GM12872 (cell line): Measurements from ENCODE around the gene GAB2.

Experiments
- TF ChIP-seq, protein P1 (sequence below): IDR thresholded peaks from 3 replicates; pipeline ENCODE4 v1.5.1; 2011; ENCODE audit warnings: low read depth, mild to moderate bottlenecking, low read length, moderate library complexity; ENCODE audit not compliant: insufficient read depth

Gene GAB2

DNA sequence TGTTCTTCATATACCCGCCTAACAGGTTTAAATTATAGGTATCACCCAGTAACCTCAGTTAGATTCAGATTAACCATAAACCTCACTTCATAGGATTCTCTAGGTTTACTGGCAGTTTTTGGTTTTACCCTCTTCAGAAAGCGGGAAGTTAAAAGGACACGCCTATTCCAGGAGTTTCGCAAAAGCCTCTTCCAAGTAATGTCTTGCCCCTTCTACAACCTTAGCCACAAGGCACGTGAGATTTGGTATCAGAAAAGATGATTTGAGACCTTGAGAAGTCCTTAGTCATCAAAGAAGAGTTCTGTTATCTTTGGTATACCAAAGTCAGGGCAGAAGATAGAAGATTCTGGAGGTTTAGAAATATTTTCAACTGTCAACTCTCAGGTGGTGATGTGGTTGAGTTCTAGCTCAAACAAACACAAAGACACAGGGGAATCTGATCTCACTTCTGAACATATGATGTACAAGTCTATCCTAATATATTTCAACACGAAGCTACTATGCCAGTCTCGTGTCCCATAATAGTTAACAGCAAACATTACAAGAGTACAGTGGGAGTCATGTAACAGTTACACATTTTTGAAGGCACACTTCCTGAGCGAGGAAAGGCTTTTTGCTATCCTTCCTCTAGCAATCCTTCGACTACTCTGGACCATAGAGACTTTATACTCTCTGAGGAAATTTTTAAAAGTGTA, 125.4 kb downstream of the GAB2 start:
- TF ChIP-seq, protein P1, sequence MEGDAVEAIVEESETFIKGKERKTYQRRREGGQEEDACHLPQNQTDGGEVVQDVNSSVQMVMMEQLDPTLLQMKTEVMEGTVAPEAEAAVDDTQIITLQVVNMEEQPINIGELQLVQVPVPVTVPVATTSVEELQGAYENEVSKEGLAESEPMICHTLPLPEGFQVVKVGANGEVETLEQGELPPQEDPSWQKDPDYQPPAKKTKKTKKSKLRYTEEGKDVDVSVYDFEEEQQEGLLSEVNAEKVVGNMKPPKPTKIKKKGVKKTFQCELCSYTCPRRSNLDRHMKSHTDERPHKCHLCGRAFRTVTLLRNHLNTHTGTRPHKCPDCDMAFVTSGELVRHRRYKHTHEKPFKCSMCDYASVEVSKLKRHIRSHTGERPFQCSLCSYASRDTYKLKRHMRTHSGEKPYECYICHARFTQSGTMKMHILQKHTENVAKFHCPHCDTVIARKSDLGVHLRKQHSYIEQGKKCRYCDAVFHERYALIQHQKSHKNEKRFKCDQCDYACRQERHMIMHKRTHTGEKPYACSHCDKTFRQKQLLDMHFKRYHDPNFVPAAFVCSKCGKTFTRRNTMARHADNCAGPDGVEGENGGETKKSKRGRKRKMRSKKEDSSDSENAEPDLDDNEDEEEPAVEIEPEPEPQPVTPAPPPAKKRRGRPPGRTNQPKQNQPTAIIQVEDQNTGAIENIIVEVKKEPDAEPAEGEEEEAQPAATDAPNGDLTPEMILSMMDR = no peak

DNA sequence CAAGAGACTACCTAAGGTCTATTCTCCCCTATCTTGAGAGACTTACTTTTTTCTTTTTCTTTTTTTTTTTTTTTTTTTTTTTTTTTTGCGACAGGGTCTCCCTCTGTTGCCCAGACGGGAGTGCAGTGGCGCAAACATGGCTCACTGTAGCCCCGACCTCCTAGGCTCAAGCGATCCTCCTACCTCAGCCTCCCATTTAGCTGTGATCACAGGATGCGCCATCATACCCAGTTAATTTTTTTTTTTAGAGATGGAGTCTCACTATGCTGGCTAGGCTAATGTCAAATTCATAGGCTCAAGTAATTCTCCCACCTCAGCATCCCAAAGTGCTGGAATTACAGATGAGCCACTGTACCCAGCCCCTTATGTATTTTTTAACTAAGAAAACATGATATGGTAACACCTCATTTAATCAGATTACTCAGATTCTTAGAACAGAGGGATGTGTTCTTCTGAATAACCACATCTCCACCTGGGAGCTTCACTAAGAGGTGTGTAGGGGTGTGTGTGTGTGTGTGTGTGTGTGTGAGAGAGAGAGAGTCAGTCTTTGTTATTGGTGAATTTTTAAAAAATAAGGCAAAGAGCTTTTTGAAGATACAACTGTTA, 126.0 kb downstream of the GAB2 start:
- TF ChIP-seq, protein P1 = no peak

DNA sequence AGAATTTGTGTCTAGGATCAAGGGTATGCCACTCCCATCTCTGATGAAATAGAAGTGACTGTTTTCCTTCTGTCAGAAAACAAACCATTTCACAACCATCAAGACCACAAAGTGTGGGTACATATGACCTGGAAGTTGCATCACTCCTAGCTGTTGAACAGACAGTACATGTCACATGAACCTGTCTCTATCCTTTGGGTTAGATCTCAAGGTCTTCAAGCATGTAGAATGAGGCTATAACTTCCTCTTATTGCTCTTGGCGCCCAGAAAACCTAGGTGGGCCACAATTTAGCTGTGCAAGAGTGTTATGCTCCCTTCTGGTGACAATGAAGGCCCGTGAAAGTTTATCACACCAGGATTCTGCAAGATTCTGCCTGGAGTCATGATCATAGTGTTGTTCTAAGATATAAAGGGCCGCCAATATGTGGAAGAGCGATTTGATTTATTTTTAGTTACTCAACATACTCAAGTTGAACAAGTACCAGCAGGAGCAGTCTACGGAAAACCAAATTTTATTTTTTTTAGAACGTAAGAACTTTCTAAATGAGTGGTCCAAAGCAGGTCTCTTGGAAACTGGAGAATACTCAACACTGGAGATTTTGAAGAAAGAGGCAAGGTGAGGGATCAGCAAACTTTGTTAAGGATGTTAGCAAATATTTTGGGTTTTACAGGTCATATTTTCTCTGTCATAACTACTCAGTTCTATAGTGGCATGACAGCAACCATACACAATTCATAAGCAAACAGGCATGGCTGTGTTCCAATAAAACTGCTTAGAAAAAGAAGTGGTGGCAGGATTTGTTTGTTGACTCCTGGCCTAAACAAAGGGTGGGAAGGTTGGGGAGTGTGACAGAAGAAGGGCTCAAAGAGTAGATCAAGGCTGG, 127.1 kb downstream of the GAB2 start:
- TF ChIP-seq, protein P1 = no peak

DNA sequence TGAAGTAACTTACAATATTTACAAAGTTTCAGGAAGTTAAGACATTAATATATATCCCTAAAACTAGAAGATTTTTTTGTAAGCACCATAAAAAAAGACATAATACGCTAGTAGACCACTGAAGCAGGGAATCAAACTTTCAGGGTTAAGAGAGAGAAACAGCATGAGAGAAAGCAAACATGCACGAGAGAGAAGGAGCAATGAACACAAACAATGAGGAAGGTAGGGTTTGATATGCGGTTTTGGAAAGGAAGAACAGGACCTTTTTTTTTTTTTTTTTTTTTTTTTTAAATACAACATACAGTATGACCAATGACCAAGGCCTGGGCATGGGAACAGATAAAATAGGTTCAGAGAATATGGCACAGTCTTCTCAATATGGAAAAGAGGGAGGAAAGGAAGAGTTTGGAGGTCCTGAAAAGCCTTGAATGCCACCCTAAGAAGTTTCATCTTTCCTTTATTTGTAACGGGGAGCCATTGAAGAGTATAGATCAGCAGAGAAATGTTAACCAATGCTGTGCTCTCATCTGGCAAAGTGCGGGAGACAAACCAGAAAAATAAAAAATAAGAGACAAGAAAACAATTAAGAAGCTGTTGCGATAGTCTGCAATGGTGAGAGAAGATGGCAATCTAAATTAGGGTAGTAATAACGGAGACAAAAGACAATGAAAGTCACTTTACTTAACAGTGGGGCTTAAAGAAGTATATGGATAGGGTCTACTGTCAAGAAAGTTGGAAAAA, 127.9 kb downstream of the GAB2 start:
- TF ChIP-seq, protein P1 = no peak

DNA sequence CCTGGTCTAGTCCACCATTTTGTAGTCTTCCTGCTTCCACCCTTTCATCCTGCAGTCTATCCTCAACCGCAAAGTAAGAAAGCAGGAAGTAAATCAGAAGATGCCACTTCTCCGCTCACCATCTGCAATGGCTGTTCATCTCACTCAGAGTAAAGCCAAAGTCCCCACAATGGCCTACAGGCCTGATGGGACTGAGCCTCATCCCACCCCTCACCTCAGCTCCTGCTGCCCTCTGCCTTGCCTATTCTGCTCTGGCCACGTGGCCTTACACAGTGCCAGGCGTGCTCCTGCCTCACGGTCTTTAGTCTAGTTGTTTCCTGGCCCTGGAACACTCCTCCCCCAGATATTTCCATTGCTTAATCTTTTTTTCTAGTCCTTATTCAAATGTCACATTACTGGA, 133.4 kb downstream of the GAB2 start:
- TF ChIP-seq, protein P1 = no peak

DNA sequence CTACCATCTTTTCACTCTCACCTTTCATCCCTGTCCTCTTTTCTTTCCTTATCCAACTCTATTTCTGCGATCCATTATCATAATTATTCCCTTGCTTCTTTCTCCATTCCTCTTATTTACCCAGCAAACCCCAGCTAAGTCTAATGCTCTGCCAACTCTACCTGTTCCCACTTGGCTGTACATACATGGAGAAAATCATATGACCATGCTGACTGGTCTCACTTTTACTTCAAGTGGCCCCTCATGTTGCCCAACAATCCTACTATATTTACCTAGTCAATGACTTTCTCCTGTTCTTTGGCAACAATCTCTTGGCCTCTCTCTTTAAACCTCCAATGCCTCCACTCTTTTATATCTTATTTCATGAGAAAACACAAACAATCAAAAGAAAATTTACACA, 134.8 kb downstream of the GAB2 start:
- TF ChIP-seq, protein P1 = no peak

DNA sequence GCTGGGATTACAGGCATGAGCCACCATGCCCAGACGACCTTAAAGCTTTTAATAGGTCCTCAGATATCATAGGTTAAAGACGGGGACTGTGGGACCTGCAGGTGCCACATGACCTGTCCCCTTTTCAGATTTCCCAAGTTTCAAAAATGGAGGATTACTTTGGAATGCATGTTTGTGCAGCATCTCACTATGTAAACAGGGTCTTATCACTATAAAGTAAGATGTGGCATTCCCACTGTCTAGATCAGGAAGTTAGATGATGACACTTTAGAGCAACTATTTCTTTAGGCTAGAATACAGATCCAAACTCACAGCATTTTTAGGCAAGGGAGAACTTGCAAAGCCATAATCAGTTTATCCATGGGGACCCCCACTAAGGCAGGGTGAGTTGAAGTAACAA, 136.1 kb downstream of the GAB2 start:
- TF ChIP-seq, protein P1 = no peak
